GM18858 (cell line): ENCODE measurements around the gene ZC3H7B.
"Not testable (repeated sequence)": the region's sequence is repeated elsewhere in the genome, so short reads cannot be mapped to it uniquely, and the experiment has no call there.

Experiments
- ATAC-seq: cut with Tn5 transposase; IDR thresholded peaks from one replicate; pipeline ENCODE4 v1.9.1; 2021; ENCODE audit not compliant: unreplicated experiment

The ZC3H7B gene

GRCh38 chr22:41377846-41378245 lies 76.5 kb downstream of the ZC3H7B start:
- ATAC-seq: no peak

- ATAC-seq: peak; percentile 12
These were observed 79.6 kb downstream of the ZC3H7B start for GRCh38 chr22:41380993-41381328.

GRCh38 chr22:41381329-41382097 lies 80.2 kb downstream of the ZC3H7B start, which contains the start of gene TEF:
TSS of gene TEF (plus strand) at chr22:41381942. CDS start at chr22:41382045, 103 bp downstream.
- ATAC-seq: peak; percentile 76

- peak; percentile 3 for ATAC-seq
These were observed 80.8 kb downstream of the ZC3H7B start for GRCh38 chr22:41382098-41382578.

DNA sequence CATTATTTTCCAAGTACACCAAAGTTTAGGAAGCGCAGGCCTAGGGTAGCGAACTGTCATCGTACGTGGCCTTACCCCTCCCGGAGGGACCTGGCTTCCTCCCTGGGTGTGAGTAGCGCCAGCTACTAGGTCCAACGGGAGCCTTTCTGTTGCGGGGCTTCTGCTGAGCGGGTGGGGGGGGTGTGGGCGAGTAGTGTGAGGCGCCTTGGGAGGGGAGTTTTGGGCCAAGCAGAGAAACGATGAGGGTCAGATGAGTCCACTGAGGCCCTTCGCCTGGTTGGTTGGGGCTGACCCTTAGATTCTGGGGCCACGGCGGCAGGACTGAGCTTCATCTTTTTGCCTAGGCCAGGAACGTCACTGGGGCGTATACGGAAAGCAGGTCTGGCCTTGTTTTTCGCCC lies 81.3 kb downstream of the ZC3H7B start:
- ATAC-seq: no peak

- ATAC-seq: no peak
These were observed 81.8 kb downstream of the ZC3H7B start for GRCh38 chr22:41383085-41383484.

DNA sequence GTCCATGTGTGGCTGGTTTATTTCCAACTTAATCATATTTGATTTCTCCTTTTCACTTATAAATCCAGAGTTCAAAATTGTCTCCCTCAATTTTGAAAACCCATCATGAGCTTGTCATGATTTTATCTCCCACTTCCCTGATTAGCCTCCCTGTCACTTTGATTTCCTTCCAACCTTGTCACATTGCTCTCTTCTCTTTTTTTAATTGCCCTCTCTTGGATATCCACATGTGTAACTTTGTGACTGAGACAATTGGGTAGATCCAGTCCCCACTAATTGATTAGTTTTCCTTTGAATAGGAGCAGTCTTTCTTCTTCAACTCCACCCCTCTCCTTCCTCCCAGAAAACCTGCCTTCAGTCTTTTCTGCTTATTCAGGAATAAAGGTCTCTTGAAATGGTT lies 82.8 kb downstream of the ZC3H7B start:
- no peak for ATAC-seq

DNA sequence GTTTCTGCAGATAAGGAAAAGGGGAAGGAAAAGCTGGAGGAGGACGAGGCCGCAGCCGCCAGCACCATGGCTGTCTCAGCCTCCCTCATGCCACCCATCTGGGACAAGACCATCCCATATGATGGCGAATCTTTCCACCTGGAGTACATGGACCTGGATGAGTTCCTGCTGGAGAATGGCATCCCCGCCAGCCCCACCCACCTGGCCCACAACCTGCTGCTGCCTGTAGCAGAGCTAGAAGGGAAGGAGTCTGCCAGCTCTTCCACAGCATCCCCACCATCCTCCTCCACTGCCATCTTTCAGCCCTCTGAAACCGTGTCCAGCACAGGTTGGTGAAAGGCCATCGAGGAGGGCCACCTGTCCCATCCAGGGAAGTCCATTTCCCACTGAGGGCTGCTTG lies 86.0 kb downstream of the ZC3H7B start:
- ATAC-seq: no peak

DNA sequence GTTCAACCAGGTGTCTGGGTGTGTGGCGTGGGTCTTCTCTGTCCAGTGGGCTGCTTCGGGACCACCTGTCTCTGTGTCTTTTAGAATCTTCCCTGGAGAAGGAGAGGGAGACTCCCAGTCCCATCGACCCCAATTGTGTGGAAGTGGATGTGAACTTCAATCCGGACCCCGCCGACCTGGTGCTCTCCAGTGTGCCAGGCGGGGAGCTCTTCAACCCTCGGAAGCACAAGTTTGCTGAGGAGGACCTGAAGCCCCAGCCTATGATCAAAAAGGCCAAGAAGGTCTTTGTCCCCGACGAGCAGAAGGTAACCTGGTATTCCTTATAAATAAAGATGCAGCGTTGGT lies 92.7 kb downstream of the ZC3H7B start:
- ATAC-seq: no peak

DNA sequence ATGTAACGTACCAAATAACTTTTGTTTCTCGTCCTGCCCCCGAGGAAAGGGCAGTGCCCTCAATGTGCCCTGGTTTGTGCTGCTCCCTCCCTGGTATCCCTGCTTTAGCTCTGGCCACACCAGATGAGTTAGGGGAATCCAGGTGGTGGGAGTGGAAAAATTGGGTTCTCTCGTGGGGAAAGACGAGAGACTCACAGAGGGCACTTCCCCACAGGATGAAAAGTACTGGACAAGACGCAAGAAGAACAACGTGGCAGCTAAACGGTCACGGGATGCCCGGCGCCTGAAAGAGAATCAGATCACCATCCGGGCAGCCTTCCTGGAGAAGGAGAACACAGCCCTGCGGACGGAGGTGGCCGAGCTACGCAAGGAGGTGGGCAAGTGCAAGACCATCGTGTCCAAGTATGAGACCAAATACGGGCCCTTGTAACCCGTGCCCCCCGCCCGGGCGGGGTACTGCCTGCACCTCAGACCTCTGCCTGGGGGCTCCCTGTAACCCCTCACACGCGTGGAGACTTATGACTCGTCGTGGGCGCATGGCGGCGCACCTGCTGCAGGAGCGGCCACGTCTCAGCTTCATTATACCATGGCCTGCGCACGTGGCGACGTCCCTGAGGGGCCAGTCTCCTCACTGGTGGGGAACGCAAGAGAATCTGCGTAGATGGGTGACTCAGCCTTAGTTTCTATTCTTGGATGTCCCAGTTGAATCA lies 94.4 kb downstream of the ZC3H7B start:
- no peak for ATAC-seq

DNA sequence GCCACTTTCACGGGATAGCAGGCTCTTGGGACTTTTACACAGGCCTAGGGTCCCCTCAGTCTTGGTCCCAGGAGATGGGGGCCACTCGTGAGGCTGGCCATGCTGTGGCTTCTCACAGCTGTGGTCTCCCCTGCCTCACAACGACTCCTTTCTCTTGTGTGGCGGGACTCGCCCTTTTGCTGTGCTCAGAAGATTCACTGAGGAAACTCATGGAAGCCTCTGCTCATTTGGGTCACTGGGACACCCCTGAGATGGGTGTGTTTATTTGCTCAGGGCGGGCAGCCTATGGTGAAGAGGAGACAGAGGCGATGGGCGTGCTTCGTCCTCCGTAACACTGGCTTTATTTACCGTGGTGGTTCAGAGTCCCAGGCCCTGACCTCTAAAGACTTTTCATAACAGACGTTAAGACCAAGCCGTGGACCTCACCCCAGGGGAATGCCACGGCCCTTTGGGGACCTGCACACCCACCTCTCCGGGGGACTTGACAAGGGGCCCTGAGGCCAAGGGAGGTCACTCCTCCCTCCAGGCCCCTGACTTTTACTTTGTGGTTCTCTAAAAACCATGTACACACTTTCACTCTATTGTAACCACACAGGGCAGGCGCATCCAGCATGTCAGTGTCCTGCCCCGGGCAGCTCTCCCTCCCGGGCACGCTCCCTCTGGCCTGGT lies 96.0 kb downstream of the ZC3H7B start:
- ATAC-seq: no peak

DNA sequence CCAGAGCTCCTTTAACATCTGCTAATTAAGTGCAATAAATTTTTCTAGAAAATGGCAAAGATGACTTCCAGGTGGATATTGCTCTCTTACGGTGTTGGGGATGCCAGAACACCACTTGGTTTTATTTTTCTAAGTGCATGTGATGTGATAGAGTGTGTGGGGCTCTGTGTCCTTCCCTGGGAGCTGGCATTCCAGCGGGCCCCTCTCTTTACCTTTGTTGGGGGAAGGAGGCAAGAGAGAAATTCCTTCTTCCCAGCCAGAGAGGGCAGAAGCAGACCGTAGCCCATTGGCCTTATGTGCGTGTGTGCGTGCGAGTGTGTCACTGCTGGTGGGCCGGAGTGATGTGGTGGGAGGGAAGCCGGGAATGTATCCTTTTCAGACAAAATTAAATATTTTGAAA lies 97.6 kb downstream of the ZC3H7B start:
- no peak for ATAC-seq

DNA sequence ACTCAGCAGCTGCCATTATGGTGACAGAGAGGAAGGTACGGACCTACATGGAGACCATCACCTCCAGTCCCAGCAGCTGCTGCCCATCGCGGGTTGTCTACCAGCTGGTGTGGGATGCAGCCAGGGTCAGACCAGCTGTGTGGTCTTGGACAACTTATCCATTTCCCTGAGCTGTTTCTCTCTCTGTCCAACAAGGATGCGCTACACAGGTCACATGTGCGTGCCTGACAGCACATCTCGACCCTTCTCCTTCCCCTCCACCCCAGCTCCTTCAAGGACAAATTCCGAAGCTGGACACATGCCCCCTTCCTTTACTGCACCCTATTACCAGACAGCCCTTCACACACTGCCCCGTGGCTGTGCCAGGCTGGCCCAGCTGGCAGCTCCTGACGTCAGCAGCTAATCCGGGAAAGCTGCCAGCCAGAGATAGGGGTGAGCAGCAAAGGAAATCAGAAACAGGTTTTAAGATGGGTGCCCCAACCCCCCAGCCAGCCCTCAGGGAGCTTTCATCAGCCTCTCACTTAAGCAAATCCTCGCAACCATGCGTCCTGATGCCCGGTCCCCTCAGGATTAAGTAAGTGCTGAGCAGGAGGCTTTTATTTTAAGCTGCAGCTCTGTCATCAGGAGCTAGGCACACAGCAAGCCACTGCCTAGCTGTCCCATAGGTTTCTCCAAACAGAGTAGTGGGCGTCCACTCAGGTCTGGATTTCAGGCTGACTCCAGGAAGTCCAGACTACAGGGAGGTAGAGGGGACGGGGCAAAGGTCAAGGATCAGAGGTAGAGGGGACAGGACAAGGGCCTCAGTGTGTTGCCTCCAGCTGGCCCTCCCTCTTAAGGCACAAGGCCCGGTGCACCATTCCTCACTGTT lies 100.7 kb downstream of the ZC3H7B start:
- no peak for ATAC-seq

DNA sequence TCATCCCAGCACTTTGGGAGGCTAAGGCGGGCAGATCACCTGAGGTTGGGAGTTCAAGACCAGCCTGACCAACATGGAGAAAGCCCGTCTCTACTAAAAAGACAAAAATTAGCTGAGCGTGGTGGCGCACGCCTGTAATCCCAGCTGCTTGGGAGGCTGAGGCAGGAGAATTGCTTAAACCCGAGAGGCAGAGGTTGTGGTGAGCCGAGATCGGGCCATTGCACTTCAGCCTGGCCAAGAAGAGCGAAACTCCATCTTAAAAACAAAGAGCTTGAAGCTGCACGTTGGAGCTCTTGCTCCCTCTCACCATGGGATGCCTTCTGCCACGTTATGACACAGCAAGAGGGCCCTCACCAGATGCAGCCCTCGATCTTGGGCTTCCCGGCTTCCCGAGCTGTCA lies 101.5 kb downstream of the ZC3H7B start:
- not testable (repeated sequence) for ATAC-seq

DNA sequence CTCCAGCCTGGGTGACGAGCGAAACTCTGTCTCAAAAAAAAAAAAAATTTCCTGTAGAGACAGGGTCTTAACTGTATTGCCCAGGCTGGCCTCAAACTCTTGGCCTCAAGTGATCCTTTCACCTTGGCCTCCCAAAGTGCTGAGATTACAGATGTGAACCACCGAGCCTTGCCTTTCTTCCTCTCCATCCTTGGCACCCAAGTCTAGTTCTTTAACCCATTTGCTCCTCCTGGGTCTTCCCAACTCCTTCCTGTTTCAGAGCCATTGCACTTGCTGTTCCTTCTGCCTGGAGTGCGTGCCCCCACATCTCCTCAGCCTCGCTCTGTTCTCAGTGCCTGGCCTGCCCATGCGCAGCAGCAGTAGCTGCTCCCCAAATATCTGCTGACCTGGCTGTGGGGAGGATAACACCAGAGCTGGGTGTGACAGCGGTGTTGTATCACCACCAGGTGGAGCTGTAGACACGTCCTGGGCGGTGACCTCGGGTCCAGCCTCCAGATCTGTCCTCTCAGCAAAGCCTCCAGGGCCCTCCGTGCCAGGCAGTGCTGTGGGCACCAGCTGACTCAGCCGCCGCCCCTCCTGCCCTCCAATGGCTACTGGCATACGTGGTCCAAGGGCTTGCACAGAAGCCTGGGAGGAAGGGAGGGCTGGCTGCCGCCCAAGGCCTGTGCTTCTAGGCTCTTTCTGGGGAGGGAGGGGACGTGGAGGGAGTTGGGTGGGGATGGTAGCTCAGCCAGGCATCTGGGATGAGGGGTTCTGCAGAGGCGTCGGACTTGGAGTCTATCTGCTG lies 102.4 kb downstream of the ZC3H7B start:
- no peak for ATAC-seq

GRCh38 chr22:41405588-41405987 lies 104.3 kb downstream of the ZC3H7B start:
- no peak for ATAC-seq

DNA sequence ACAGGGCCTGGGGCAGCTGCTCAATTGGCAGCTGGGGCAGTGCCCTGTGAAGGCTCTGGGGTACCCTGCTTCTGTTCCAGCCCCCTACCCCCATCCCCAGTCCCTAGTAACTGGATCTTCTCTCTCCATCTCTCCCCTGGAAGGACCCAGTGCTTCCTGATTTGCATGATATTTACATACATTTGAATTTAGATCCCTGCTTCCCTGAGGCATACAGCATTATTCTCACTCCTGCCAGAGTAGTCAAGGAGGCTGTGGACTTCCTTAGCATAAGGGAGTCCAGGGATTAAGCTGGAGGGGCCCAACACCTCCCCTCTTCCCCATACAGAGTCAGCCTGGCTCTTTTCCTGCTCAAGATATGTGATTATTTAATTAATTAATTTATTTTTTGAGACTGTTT lies 105.1 kb downstream of the ZC3H7B start:
- ATAC-seq: no peak

GRCh38 chr22:41407433-41407832 lies 106.1 kb downstream of the ZC3H7B start:
- ATAC-seq: no peak

DNA sequence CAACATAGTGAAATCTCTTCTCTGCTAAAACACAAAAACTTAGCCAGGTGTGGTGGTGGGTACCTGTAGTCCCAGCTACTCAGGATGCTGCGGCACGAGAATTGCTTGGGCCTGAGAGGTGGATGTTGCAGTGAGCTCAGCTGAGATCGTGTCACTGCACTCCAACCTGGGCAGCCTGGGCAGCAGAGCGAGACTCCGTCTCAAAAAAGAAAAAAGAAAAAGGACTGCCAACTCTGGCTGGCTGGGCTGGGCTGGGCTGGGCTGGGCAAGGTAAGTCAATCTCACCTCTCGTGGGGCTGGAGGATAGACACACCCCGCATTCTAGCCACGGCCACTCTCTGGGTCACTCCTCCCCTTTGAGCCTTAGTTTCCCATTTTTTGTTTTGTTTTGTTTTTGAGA lies 107.3 kb downstream of the ZC3H7B start:
- ATAC-seq: no peak
